ENCODE measurements around the gene SREK1.

SREK1 gene

GRCh38 chr5:66206465-66206864 is 62.4 kb downstream of the SREK1 start:
- DNase-seq (ENCODE audit: low read depth in 1 of 2, low spot score in 1 of 2): no peak
- no peak overlapping the region for H3K27ac ChIP-seq (replicated peaks)
- no peak overlapping the region for H3K4me3 ChIP-seq (replicated peaks; ENCODE audit: insufficient read depth, low read length)
- no peak for TF ChIP-seq REST (IDR thresholded peaks at IDR 0.05; ENCODE audit: insufficient replicate concordance, low read depth)
- no peaks in the 10 kb centered on the region for H3K27me3 ChIP-seq (ENCODE audit: insufficient read depth, poor library complexity, severe bottlenecking)

GRCh38 chr5:66207800-66208561 is 63.9 kb downstream of the SREK1 start:
- no peak for DNase-seq (ENCODE audit: low read depth in 1 of 2, low spot score in 1 of 2)
- TF ChIP-seq GABPA (IDR thresholded peaks at IDR 0.05; ENCODE audit: low read depth) (no peak), SPI1 (IDR thresholded peaks at IDR 0.05; ENCODE audit: borderline replicate concordance, low read depth) (no peak), REST (IDR thresholded peaks at IDR 0.05; ENCODE audit: insufficient replicate concordance, low read depth) (no peak), POLR2AphosphoS5 (IDR thresholded peaks at IDR 0.05; ENCODE audit: low read depth) (no peak), CTCF (IDR thresholded peaks at IDR 0.05; ENCODE audit: insufficient read depth, low read length) (no peak)
- no peak overlapping the region for H3K27ac ChIP-seq (replicated peaks)
- no peaks in the 10 kb centered on the region for H3K27me3 ChIP-seq (ENCODE audit: insufficient read depth, poor library complexity, severe bottlenecking)
- no peak overlapping the region for H3K4me3 ChIP-seq (replicated peaks; ENCODE audit: insufficient read depth, low read length)

GRCh38 chr5:66209350-66209749 is 65.2 kb downstream of the SREK1 start:
- TF ChIP-seq GABPA (IDR thresholded peaks at IDR 0.05; ENCODE audit: low read depth): no peak
- TF ChIP-seq SPI1 (IDR thresholded peaks at IDR 0.05; ENCODE audit: borderline replicate concordance, low read depth): no peak
- H3K27me3 ChIP-seq (ENCODE audit: insufficient read depth, poor library complexity, severe bottlenecking): no peaks in the 10 kb centered on the region
- H3K27ac ChIP-seq (replicated peaks): no peak overlapping the region
- no peak overlapping the region for H3K4me3 ChIP-seq (replicated peaks; ENCODE audit: insufficient read depth, low read length)
- DNase-seq (ENCODE audit: low read depth in 1 of 2, low spot score in 1 of 2): no peak

- Histone ChIP-seq H3K27me3 (ENCODE audit: insufficient read depth, poor library complexity, severe bottlenecking) (no peaks in the 10 kb centered on the region), H3K27ac (replicated peaks) (no peak overlapping the region), H3K4me3 (replicated peaks; ENCODE audit: insufficient read depth, low read length) (no peak overlapping the region)
- TF ChIP-seq SPI1 (IDR thresholded peaks at IDR 0.05; ENCODE audit: borderline replicate concordance, low read depth): no peak
- TF ChIP-seq POLR2AphosphoS5 (IDR thresholded peaks at IDR 0.05; ENCODE audit: low read depth): no peak
- no peak for TF ChIP-seq REST (IDR thresholded peaks at IDR 0.05; ENCODE audit: insufficient replicate concordance, low read depth)
- no peak for TF ChIP-seq GABPA (IDR thresholded peaks at IDR 0.05; ENCODE audit: low read depth)
- no peak for TF ChIP-seq CTCF (IDR thresholded peaks at IDR 0.05; ENCODE audit: insufficient read depth, low read length)
- DNase-seq (ENCODE audit: low read depth in 1 of 2, low spot score in 1 of 2): no peak
Measured at GRCh38 chr5:66209794-66210193, 65.7 kb downstream of the SREK1 start.

All from HL-60 (cell line).